Sigmoid colon (tissue), 4 donors: Measurements from ENCODE around the gene SGO2.

Experiments used
- POLR2A ChIP-seq, 2 donors: fragments of 450-650 bp; IDR thresholded peaks; one replicate each; pipeline ENCODE4 v1.6.1; 2016; ENCODE audit warnings: antibody characterized with exemption in 2 of 2, mild to moderate bottlenecking in 2 of 2, moderate library complexity in 2 of 2
- POLR2AphosphoS5 ChIP-seq, 4 donors: sonication (generic); formaldehyde crosslinking; IDR thresholded peaks; one replicate each; pipeline ENCODE4 v1.6.1; 2017; ENCODE audit warnings: antibody characterized with exemption in 4 of 4
- TF ChIP-seq, protein P1 (sequence below), 4 experiments: fragments of 450-650 bp in 3 of 4; fragments of 200-600 bp in 1 of 4; IDR thresholded peaks; one replicate each; pipeline ENCODE4 v1.5.1; 2016 to 2019; ENCODE audit warnings: antibody characterized with exemption in 4 of 4, mild to moderate bottlenecking in 3 of 4, moderate library complexity in 2 of 4

DNA sequence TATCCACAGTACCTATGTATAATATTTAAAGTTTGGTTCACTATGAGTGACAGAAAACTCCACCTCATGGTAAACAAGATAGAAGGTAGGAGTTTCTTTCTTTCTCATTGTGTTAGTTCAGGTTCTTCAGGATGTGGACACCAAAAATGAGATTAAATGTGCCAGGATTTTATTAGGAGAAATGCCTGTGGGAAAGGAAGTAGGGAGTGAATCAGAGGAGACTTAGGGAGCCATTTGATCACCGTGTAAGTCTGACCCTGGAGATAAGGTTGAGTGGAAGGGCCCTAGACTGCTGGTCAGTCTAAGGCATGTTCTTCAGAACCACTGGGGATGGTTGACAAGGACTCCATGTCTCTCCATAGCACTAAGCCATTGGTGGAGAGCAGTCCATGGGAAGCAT, 67.9 kb downstream of the SGO2 start:
- TF ChIP-seq, protein P1, sequence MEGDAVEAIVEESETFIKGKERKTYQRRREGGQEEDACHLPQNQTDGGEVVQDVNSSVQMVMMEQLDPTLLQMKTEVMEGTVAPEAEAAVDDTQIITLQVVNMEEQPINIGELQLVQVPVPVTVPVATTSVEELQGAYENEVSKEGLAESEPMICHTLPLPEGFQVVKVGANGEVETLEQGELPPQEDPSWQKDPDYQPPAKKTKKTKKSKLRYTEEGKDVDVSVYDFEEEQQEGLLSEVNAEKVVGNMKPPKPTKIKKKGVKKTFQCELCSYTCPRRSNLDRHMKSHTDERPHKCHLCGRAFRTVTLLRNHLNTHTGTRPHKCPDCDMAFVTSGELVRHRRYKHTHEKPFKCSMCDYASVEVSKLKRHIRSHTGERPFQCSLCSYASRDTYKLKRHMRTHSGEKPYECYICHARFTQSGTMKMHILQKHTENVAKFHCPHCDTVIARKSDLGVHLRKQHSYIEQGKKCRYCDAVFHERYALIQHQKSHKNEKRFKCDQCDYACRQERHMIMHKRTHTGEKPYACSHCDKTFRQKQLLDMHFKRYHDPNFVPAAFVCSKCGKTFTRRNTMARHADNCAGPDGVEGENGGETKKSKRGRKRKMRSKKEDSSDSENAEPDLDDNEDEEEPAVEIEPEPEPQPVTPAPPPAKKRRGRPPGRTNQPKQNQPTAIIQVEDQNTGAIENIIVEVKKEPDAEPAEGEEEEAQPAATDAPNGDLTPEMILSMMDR (IDR thresholded peaks at IDR 0.05): no peak
- TF ChIP-seq POLR2AphosphoS5 (IDR thresholded peaks at IDR 0.05) (no peak), POLR2A (IDR thresholded peaks at IDR 0.05) (no peak)
